HG02642 (cell line): Measurements from ENCODE around the gene FHAD1.

Experiments used
- ATAC-seq: cut with Tn5 transposase; IDR thresholded peaks from one replicate; pipeline ENCODE4 v1.9.1; 2021; ENCODE audit warnings: mild to moderate bottlenecking; ENCODE audit not compliant: unreplicated experiment, poor library complexity

FHAD1 gene

GRCh38 chr1:15245593-15246360 is 1.2 kb upstream of the FHAD1 start:
- no peak for ATAC-seq

DNA sequence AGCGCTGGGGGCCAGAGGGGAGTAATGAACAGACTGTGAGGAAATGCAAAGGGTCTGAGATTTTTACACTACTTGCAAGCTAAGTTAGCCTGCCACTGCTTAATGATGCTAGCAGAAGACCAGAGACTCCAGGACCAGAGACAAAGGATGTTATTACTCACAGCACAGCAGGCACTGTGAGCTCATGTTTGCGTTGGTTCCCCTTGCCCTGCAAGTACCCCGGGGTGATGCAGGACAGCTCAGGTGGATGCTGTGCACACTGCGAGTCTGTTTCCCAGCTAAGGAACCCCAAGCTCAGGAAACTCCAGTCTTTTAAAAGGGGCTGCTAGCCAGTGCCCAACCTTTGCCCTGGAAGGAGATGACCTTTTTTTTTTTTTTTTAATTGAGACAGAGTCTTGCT is 1.2 kb downstream of the FHAD1 start:
- ATAC-seq, result no peak

- ATAC-seq, result no peak
Observed at GRCh38 chr1:15249081-15249480, 2.1 kb downstream of the FHAD1 start.

- no peak for ATAC-seq
Observed at GRCh38 chr1:15251857-15252835, 5.1 kb downstream of the FHAD1 start.

GRCh38 chr1:15254559-15254958 is 7.5 kb downstream of the FHAD1 start:
- ATAC-seq, result no peak

DNA sequence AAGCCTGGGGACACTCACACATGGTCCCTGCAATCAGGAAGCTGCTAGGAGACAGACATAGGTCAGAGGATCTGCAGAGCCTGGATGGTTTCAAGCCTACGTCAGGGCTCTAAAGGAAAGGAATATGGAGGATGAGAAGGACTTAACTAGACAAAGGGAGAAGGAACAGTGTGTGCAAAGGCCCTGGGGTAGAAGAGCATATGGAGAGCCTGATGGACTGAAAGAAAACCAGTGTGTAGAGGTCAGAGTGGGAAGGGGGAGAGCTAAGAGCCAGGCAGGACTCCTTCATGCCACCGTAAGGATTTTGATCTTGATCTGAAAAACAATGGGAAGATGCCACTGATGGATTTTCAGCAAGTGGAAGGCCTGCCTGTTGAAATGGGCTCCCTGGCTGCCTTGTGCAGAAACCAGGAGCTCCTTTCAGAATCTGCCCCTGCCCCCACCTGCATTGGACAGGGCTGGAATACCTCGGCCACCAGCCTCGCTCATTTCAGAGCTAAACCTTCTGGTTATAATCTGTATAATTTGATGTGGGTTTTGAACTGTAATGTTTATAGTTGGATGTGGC is 8.6 kb downstream of the FHAD1 start:
- no peak for ATAC-seq

- no peak for ATAC-seq
Observed at GRCh38 chr1:15256584-15256983, 9.6 kb downstream of the FHAD1 start.

DNA sequence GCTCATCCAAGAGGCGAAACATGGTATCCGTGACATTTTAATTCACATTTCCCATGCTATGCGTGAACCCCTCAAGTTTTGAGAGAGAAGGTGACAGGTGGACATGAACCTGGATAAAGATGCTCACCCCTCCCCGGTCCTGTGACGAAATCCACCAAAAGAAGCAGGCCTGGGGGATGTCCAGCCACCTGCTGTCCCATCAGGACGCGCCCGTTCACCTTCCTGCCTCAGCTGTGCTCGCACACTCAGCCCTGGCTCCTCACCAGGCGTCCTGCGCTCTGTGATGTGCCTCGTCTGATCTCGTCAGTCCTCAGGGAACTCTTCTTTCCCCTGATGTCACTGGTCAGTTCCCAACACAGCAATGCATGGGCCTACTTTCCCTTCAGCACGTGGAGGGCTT is 10.3 kb downstream of the FHAD1 start:
- ATAC-seq, result no peak

GRCh38 chr1:15258833-15259621 is 12.0 kb downstream of the FHAD1 start:
- ATAC-seq, result no peak

GRCh38 chr1:15259622-15260007 is 12.6 kb downstream of the FHAD1 start:
- ATAC-seq, result no peak

GRCh38 chr1:15260418-15261154 is 13.6 kb downstream of the FHAD1 start:
- ATAC-seq, result no peak

DNA sequence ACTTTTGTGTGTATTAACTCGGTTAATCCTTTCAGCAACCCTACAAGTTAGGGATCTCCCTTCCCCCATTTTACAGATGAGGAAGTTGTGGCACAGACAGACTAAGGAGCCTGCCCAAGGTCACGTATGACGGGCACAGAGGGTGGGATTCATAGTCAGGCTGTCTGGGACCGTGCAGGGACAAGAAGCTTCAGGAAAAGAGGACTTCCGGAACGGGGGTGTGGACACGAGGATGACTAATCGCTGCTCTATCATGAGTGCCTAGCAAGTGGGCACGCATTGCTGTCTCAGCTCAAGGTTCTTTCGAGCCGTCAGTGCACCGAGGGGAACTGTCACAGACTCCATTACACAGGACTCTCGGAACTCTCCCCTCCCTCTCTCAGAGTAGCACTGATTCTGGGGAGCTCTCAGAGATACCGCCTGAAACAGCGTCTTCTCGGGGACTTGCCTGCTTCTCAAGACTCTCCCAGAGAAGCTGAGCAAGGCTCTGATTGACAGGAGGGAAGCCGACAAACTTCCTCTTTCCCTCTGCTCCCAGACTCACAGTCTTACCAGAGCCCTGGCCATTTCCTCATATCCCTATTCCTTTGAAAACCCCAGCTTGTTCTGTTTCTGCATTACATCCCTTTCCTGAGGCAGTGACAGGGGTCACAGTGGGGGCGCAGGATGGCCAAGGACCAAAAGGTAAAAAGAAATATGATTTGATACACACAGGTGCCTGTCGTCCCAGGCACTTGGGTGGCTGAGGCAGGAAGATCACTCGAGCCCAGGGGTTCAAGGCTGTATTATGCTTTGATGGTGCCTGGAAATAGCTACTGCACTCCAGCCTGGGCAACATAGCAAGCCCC is 14.4 kb downstream of the FHAD1 start:
- ATAC-seq, result no peak

GRCh38 chr1:15262003-15262377 is 15.0 kb downstream of the FHAD1 start:
- no peak for ATAC-seq

DNA sequence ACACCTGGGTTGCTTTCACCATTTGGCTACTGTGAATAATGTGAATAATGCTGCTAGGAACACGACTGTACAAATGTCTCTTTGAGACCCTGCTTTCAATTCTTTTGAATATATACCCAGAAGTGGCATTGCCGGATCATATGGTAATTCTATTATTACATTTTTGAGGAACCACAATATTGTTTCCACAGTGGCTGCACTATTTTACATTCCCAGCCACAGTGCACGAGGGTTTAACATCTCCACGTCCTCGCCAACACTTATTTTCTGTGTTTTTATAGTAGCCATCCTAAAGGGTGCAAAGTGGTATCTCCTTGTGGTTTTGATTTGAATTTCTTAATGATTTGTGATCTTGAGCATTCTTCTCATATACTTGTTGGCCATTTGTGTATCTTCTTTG is 15.7 kb downstream of the FHAD1 start:
- no peak for ATAC-seq

DNA sequence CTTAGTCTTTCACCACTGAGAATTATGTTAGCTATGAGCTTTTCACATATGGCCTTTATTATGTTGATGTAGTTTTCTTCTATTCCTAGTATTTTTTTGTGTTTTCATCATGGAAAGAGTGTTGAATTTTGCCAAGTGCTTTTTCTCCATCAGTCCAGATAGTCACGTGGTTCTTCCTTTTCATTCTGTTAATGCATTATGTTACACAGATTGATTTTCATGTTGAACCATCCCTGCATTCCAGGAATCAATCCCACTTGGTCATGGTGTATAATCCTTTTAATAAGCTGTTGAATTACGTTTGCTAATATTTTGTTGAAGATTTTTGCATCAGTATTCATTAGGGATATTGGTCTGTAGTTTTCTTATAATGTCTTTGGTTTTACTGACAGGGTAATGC is 17.7 kb downstream of the FHAD1 start:
- ATAC-seq, result no peak

GRCh38 chr1:15271196-15271595 is 24.2 kb downstream of the FHAD1 start:
- ATAC-seq, result no peak

DNA sequence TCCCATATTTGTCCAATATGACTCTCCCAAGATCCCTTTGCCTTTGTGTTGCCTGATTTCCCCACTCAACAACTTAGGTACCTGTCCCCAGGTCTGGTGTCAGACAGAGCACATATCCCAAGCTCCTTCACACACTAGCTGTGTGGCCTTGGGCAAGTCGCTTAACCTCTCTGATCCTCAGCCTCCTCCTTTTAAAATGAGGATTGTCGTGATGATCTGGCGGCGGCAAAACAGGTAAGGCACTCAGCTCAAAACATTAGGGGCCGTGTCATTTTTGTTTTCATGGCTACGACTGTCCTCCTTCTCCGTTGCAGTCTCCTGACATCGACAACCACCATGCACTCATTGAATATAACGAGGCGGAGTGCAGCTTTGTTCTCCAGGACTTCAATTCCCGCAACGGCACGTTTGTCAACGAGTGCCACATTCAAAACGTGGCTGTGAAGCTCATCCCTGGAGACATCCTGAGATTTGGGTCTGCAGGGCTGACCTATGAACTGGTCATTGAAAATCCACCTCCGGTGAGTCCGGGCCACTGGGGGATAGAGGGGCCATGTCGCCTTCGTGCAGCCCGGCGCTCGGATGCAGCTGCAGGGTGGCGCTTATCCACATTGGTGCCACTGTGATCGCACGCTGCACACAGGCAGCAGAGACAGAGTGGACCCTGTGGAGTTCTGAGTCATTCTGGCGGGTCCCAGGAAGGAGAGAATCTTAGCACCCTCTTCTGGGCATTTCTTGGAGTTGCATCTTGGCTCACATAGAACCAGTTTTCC is 25.2 kb downstream of the FHAD1 start:
- no peak for ATAC-seq

GRCh38 chr1:15272782-15273127 is 25.7 kb downstream of the FHAD1 start:
- ATAC-seq, result no peak
